ENCODE data around the gene ZNF574.
"Not testable (repeated sequence)": the region's sequence is repeated elsewhere in the genome, so short reads cannot be mapped to it uniquely, and the experiment has no call there.

The ZNF574 gene

GRCh38 chr19:42093926-42094325 is 18.0 kb downstream of the ZNF574 start:
- TF ChIP-seq SPI1 (IDR thresholded peaks at IDR 0.05; ENCODE audit: low read depth, low read length): no peak
- TF ChIP-seq POLR2A (IDR thresholded peaks at IDR 0.05; ENCODE audit: low read depth, low read length): no peak
- TF ChIP-seq TAF1 (IDR thresholded peaks at IDR 0.05; ENCODE audit: low read depth, low read length): no peak
- TF ChIP-seq POU2F2 (IDR thresholded peaks at IDR 0.05; ENCODE audit: low read depth, low read length): no peak
- TF ChIP-seq POLR2AphosphoS5 (IDR thresholded peaks at IDR 0.05; ENCODE audit: low read depth, low read length): no peak
- TF ChIP-seq PAX5 (IDR thresholded peaks at IDR 0.05; ENCODE audit: insufficient read depth, low read length, severe bottlenecking): no peak
- FAIRE-seq: peak; percentile 47
- no peak for DNase-seq (ENCODE audit: insufficient read length, low spot score)

DNA sequence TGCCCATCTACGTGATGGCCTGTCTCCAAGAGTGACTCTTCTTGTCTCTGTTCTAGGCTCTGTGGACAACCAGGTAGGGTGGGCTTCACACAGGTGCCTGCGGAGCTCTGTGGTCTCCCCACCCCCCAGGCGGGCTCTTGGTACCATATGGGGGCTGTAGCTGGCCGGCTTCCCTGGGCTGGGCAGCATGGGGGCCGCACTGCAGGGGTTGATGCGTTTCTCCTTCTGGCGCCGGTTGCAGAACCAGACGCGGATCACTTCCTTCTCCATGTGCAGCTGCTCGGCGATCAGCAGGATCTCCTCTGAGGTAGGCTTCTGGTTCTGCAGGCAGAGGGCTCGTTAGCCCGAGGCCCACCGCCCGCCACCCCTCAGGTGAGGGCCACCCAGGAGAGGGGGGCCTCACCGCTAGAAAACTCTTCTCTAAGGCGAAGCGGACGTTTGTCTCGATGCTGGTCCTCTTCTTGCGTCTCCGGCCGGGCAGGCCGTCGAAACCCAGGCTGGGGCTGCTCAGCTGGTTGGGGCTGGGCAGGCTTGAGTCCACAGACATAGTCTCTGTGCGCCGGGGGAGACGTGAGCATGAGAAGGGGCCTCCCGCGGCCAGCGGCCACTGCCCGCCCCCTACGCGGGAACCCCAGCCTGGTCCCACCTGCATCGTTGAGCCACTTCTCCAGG is 19.3 kb downstream of the ZNF574 start:
- TF ChIP-seq TAF1 (IDR thresholded peaks at IDR 0.05; ENCODE audit: low read depth, low read length) (no peak), POU2F2 (IDR thresholded peaks at IDR 0.05; ENCODE audit: low read depth, low read length) (no peak), SPI1 (IDR thresholded peaks at IDR 0.05; ENCODE audit: low read depth, low read length) (no peak), PAX5 (IDR thresholded peaks at IDR 0.05; ENCODE audit: insufficient read depth, low read length, severe bottlenecking) (no peak), POLR2AphosphoS5 (IDR thresholded peaks at IDR 0.05; ENCODE audit: low read depth, low read length) (no peak), POLR2A (IDR thresholded peaks at IDR 0.05; ENCODE audit: low read depth, low read length) (no peak)
- FAIRE-seq: no peak
- no peak for DNase-seq (ENCODE audit: insufficient read length, low spot score)

DNA sequence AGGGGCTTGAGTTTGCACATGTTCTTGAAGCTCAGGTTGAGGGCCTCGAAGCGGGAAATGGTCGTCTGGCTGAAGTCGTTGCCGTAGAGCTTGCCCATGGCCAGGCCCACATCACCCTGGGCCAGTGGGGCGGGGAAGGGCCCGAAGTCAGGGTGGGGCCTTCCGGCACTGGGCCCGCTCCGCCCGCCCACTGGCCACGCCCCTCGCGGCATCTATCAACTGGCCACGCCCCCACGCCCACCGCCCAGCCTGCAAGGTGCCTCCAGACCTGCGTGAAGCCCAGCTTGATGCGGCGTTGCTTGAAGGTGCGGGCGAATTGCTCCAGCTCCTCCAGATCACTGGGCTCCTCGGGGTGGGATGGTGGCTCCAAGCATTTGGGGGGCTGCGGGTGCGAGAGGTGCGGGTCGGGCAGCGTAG is 19.9 kb downstream of the ZNF574 start:
- TF ChIP-seq PAX5 (IDR thresholded peaks at IDR 0.05; ENCODE audit: insufficient read depth, low read length, severe bottlenecking) (no peak), POLR2A (IDR thresholded peaks at IDR 0.05; ENCODE audit: low read depth, low read length) (no peak), TAF1 (IDR thresholded peaks at IDR 0.05; ENCODE audit: low read depth, low read length) (no peak), POLR2AphosphoS5 (IDR thresholded peaks at IDR 0.05; ENCODE audit: low read depth, low read length) (no peak)
- DNase-seq (ENCODE audit: insufficient read length, low spot score) (no peak), FAIRE-seq (no peak)

DNA sequence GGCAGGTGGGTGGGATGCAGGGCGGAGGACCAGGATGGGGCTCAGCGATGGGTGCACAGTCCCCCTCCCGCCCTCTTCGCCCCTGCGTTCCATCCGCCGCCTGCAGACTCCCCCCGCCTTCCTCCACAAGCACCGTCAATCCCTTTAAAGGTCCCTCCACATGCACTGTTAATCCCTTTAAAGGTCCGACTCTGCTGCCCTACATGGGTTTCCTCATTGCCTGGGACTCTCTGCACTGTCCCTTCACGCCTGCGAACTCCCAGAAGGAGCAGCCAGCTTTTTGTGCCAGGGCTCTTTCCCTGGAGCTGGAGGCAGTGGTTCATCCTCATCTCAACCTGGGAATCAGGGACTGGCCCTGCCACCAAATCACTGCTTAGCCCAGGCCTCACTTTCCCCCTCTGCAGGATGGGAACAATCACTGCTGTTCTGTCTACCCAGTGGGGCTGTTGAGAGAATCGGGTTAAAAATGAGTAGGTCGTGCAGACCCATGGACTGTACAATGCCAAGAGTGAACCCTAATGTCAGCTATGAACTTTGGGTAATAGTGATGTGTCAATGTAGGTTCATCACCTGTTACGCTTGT is 20.4 kb downstream of the ZNF574 start:
- no peak for FAIRE-seq
- TF ChIP-seq SPI1 (IDR thresholded peaks at IDR 0.05; ENCODE audit: low read depth, low read length) (no peak), POLR2A (IDR thresholded peaks at IDR 0.05; ENCODE audit: low read depth, low read length) (no peak), PAX5 (IDR thresholded peaks at IDR 0.05; ENCODE audit: insufficient read depth, low read length, severe bottlenecking) (no peak), POLR2AphosphoS5 (IDR thresholded peaks at IDR 0.05; ENCODE audit: low read depth, low read length) (no peak), POU2F2 (IDR thresholded peaks at IDR 0.05; ENCODE audit: low read depth, low read length) (no peak), TAF1 (IDR thresholded peaks at IDR 0.05; ENCODE audit: low read depth, low read length) (no peak)
- DNase-seq (ENCODE audit: insufficient read length, low spot score): no peak

GRCh38 chr19:42097461-42097860 is 21.5 kb downstream of the ZNF574 start:
- TF ChIP-seq TAF1 (IDR thresholded peaks at IDR 0.05; ENCODE audit: low read depth, low read length) (no peak), POLR2A (IDR thresholded peaks at IDR 0.05; ENCODE audit: low read depth, low read length) (no peak), SPI1 (IDR thresholded peaks at IDR 0.05; ENCODE audit: low read depth, low read length) (no peak), POU2F2 (IDR thresholded peaks at IDR 0.05; ENCODE audit: low read depth, low read length) (no peak), PAX5 (IDR thresholded peaks at IDR 0.05; ENCODE audit: insufficient read depth, low read length, severe bottlenecking) (no peak), POLR2AphosphoS5 (IDR thresholded peaks at IDR 0.05; ENCODE audit: low read depth, low read length) (no peak)
- DNase-seq (ENCODE audit: insufficient read length, low spot score) (no peak), FAIRE-seq (no peak)

- FAIRE-seq: no peak
- TF ChIP-seq PAX5 (IDR thresholded peaks at IDR 0.05; ENCODE audit: insufficient read depth, low read length, severe bottlenecking): no peak
- no peak for TF ChIP-seq POU2F2 (IDR thresholded peaks at IDR 0.05; ENCODE audit: low read depth, low read length)
- no peak for TF ChIP-seq TAF1 (IDR thresholded peaks at IDR 0.05; ENCODE audit: low read depth, low read length)
- no peak for TF ChIP-seq SPI1 (IDR thresholded peaks at IDR 0.05; ENCODE audit: low read depth, low read length)
- no peak for TF ChIP-seq POLR2A (IDR thresholded peaks at IDR 0.05; ENCODE audit: low read depth, low read length)
- TF ChIP-seq POLR2AphosphoS5 (IDR thresholded peaks at IDR 0.05; ENCODE audit: low read depth, low read length): no peak
- DNase-seq (ENCODE audit: insufficient read length, low spot score): no peak
These were observed 22.8 kb downstream of the ZNF574 start for GRCh38 chr19:42098781-42099180.

DNA sequence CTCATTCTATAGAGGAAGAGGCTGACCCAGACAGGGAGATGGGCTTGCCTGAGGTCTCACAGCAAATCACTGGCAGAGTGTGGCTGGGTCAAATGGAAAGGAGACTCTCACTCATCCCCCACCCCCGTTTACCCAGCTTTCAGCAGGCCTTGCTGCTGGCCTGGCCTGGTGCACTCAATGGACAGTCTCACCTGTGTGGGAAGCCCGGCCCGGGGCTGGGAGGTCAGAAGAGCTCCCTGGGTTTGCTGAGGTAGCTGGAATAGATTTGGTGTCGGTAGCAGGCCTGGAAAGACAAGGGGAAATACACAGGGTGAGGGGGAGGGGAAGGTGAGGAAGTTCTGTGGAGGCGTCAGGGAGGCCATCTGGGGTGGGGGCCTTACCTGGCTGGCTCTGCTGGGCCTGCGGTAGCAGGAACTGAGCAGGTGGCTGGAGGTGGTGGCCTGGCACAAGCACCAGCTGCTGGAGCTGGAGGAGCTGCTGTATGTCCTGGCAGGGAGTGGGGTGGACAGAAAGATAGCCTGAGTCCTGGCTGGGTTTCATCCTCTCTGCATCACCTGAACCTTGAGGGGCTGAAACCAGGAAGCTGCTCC is 23.5 kb downstream of the ZNF574 start:
- no peak for DNase-seq (ENCODE audit: insufficient read length, low spot score)
- no peak for FAIRE-seq
- TF ChIP-seq POU2F2 (IDR thresholded peaks at IDR 0.05; ENCODE audit: low read depth, low read length) (no peak), PAX5 (IDR thresholded peaks at IDR 0.05; ENCODE audit: insufficient read depth, low read length, severe bottlenecking) (no peak), TAF1 (IDR thresholded peaks at IDR 0.05; ENCODE audit: low read depth, low read length) (no peak), SPI1 (IDR thresholded peaks at IDR 0.05; ENCODE audit: low read depth, low read length) (no peak), POLR2AphosphoS5 (IDR thresholded peaks at IDR 0.05; ENCODE audit: low read depth, low read length) (no peak)

- not testable (repeated sequence) for DNase-seq (ENCODE audit: insufficient read length, low spot score); FAIRE-seq
These were observed 24.3 kb downstream of the ZNF574 start for GRCh38 chr19:42100241-42100640.

DNA sequence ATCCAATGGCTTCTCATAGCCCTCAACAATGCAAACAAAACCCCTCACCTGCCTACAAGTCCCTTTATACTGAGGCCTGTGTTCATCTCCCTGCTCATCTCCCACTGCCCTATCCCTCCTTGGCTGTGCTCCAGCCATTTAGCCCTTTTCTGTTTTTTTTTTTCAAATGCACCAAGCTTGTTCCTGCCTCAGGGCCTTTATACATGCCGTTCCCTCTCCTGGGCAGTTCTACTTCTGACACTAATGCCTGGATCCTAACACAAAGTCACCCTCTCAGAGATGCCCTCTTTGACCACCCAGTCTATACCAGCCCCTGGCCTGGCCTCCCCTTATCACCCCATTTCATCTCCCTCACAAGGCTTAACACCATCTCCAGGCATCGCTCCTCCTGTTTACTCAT is 26.9 kb downstream of the ZNF574 start:
- TF ChIP-seq POU2F2 (IDR thresholded peaks at IDR 0.05; ENCODE audit: low read depth, low read length): no peak
- TF ChIP-seq PAX5 (IDR thresholded peaks at IDR 0.05; ENCODE audit: insufficient read depth, low read length, severe bottlenecking): no peak
- no peak for TF ChIP-seq POLR2AphosphoS5 (IDR thresholded peaks at IDR 0.05; ENCODE audit: low read depth, low read length)
- no peak for TF ChIP-seq TAF1 (IDR thresholded peaks at IDR 0.05; ENCODE audit: low read depth, low read length)
- TF ChIP-seq POLR2A (IDR thresholded peaks at IDR 0.05; ENCODE audit: low read depth, low read length): no peak
- TF ChIP-seq SPI1 (IDR thresholded peaks at IDR 0.05; ENCODE audit: low read depth, low read length): no peak
- no peak for DNase-seq (ENCODE audit: insufficient read length, low spot score)
- FAIRE-seq: no peak

- no peak for TF ChIP-seq TAF1 (IDR thresholded peaks at IDR 0.05; ENCODE audit: low read depth, low read length)
- no peak for TF ChIP-seq PAX5 (IDR thresholded peaks at IDR 0.05; ENCODE audit: insufficient read depth, low read length, severe bottlenecking)
- no peak for TF ChIP-seq POLR2A (IDR thresholded peaks at IDR 0.05; ENCODE audit: low read depth, low read length)
- TF ChIP-seq POU2F2 (IDR thresholded peaks at IDR 0.05; ENCODE audit: low read depth, low read length): no peak
- TF ChIP-seq POLR2AphosphoS5 (IDR thresholded peaks at IDR 0.05; ENCODE audit: low read depth, low read length): no peak
- TF ChIP-seq SPI1 (IDR thresholded peaks at IDR 0.05; ENCODE audit: low read depth, low read length): no peak
- no peak for FAIRE-seq
- no peak for DNase-seq (ENCODE audit: insufficient read length, low spot score)
These were observed 29.4 kb downstream of the ZNF574 start for GRCh38 chr19:42105368-42105767.

Data from GM12891 (cell line).